Muscle of leg (tissue), 11 donors: ENCODE measurements around the gene KBTBD2. TPM values are rescaled to one million over a fixed set of nuclear protein-coding genes. Genes with fewer than 3 reads are reported as not detected.
"Not testable (repeated sequence)": the region's sequence is repeated elsewhere in the genome, so short reads cannot be mapped to it uniquely, and the experiment has no call there.

Experiments used
- DNase-seq: peaks from one replicate; pipeline ENCODE4 v3.0.0; 2013
- H3K27ac ChIP-seq: one replicate; pipeline ENCODE4 v1.5.1; 2013; ENCODE audit warnings: mild to moderate bottlenecking, low read length, control low read depth
- H3K27me3 ChIP-seq: one replicate; pipeline ENCODE4 v1.6.1; 2013; ENCODE audit warnings: low read length; ENCODE audit not compliant: control insufficient read depth, insufficient read depth
- H3K36me3 ChIP-seq: one replicate; pipeline ENCODE4 v1.6.1; 2013; ENCODE audit warnings: low read length; ENCODE audit not compliant: control insufficient read depth, insufficient read depth
- H3K4me1 ChIP-seq: one replicate; pipeline ENCODE4 v1.6.1; 2013; ENCODE audit warnings: low read length; ENCODE audit not compliant: control insufficient read depth, insufficient read depth
- H3K4me3 ChIP-seq: one replicate; pipeline ENCODE4 v1.5.1; 2013; ENCODE audit warnings: low read length, control low read depth
- H3K9me3 ChIP-seq: replicated peaks from 2 replicates; pipeline ENCODE4 v1.6.1; 2013; ENCODE audit warnings: low read depth, low read length; ENCODE audit not compliant: control insufficient read depth
- WGBS: methylation state at CpG from one replicate; pipeline ENCODE4 v1.1.5; 2013; ENCODE audit warnings: missing lambda C conversion rate; ENCODE audit not compliant: insufficient coverage; 5-methylcytosine and 5-hydroxymethylcytosine counted together
- polyA plus RNA-seq, 8 donors: library from polyadenylated mRNA; unstranded; fragments of 120-200 nt; gene quantifications; one replicate each; pipeline versions ENCODE4 v1.2.1 to v1.2.3, GENCODE V29; 2013; ENCODE audit warnings: inconsistent platforms in 1 of 8, low replicate concordance in 1 of 8; ENCODE audit not compliant: insufficient read length in 8 of 8, insufficient read depth in 1 of 8
- total RNA-seq: library from RNA; stranded (reverse); fragments of 120-200 nt; gene quantifications from one replicate; pipeline ENCODE4 v1.2.4, GENCODE V29; 2013

KBTBD2 gene
- total and polyA plus RNA-seq, 9 donors, result 32.2 to 39.8 (median 35.2) TPM

DNA sequence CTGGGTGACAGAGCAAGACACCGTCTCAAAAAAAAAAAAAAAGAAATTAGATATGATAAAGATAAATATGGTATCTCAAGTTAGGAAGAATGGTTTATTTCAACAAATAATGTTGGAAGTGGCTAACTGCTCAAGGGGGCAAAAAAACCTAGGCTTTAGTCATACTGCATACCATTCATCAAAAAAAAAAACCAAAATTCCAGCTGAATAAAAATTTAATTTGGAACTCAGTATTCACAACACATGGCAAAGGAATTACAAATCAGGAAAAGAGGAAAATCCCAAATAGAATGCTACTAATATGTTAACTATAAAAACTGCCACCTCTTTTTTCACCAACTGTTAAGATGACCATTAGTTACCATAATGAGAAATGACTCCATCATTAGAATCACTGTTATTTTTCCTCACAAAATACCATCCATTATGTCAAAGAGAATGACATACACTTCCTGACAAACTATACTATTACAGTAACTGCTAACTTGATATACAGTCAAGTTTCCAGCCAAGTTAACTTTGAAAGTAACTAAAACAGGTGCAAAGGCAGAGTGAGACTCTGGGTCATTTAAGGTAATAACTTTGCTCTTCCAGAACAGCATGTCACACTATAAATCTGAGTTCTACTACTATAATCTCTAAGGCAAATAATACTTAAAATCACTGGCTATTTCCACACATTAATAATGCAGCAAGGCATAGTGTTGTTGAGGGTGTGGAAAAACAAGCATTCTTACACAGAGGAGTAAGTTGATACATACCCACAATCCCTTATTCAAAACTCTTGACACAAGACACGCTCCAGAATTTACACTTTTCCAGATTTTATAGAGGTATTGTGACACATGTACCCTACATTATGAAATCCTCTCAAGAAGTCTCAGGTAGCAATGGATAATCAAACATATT is 10.2 kb downstream of the KBTBD2 start:
- peak overlapping the region; percentile 31 for H3K27ac ChIP-seq
- H3K4me3 ChIP-seq, result no peak overlapping the region
- peaks cover 2% of the 10 kb centered on the region for H3K4me1 ChIP-seq

DNA sequence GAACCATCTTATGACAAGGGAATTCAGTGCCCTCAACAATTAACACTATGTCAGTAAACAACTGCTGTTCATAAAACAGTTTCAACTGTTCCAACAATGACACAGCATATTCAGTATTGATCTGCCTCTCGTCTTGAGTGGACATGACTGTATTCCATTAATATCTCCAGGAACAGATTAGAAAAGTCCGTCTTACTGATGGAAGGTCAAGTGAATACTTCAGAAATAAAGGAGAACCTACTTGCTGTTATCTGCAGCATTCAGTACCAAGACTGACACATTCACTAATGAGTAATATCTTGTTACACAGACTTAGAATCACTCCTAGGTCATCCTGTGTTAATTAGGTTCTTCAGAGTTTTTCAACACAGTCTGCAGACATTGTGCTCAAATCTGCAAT is 12.1 kb downstream of the KBTBD2 start:
- Histone ChIP-seq H3K27me3 (no peaks in the 10 kb centered on the region), H3K36me3 (peaks cover 4% of the 10 kb centered on the region), H3K9me3 (no peaks in the 10 kb centered on the region), H3K27ac (no peak overlapping the region), H3K4me1 (peaks cover 2% of the 10 kb centered on the region), H3K4me3 (no peak overlapping the region)
- WGBS, result no CpG with 5 or more reads among the region's 2 CpGs
- no peak for DNase-seq

More for the DNA sequence above, 10.2 kb downstream of the KBTBD2 start:
- Histone ChIP-seq H3K9me3 (no peaks in the 10 kb centered on the region), H3K36me3 (no peaks in the 10 kb centered on the region), H3K27me3 (no peaks in the 10 kb centered on the region)
- DNase-seq, result peak; percentile 32
- no CpG with 5 or more reads among the region's 2 CpGs for WGBS

DNA sequence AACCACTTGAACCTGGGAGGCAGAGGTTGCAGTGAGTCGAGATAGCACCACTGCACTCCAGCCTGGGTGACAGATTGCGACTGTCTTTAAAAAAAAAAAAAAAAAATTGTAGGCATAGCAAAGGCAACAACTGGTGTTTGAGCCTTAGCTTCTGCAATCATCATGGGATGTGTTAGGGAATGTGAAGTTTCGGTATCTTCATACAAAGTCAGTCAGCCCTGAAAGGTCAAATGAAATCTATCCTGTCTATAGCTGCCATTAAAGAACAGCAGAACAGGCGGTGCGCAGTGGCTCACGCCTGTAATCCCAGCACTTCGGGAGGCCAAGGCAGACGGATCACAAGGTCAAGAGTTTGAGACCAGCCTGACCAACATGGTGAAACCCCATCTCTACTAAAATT is 13.5 kb downstream of the KBTBD2 start:
- H3K4me1 ChIP-seq, H3K4me3 ChIP-seq: not testable (repeated sequence)

DNA sequence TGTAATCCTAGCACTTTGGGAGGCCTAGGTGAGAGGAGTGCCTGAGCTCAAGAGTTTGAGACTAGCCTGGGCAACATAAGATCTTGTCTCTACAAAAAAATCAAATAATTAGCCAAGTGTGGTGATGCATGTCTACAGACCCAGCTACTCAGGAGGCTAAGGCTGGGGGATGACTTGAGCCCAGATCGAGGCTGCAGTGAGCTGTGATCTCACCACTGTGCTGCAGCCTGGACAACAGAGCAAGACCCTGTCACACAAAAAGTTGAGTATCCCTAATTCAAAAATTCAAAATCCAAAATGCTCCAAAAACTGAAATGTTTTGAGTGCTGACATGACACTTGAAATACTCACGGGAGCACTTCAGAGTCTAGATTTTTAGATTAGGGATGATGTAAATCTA is 19.1 kb downstream of the KBTBD2 start:
- Histone ChIP-seq H3K27ac (no peak overlapping the region), H3K9me3 (no peaks in the 10 kb centered on the region), H3K36me3 (peaks cover 35% of the 10 kb centered on the region), H3K4me3 (no peak overlapping the region), H3K4me1 (peaks cover 3% of the 10 kb centered on the region), H3K27me3 (no peaks in the 10 kb centered on the region)
- no peak for DNase-seq
- no CpG with 5 or more reads among the region's 2 CpGs for WGBS

More for the DNA sequence above, 13.5 kb downstream of the KBTBD2 start:
- not testable (repeated sequence) for DNase-seq, H3K36me3 ChIP-seq, H3K9me3 ChIP-seq, H3K27ac ChIP-seq, H3K27me3 ChIP-seq
- 90% methylated on average over 7 of the region's 8 CpGs for WGBS

DNA sequence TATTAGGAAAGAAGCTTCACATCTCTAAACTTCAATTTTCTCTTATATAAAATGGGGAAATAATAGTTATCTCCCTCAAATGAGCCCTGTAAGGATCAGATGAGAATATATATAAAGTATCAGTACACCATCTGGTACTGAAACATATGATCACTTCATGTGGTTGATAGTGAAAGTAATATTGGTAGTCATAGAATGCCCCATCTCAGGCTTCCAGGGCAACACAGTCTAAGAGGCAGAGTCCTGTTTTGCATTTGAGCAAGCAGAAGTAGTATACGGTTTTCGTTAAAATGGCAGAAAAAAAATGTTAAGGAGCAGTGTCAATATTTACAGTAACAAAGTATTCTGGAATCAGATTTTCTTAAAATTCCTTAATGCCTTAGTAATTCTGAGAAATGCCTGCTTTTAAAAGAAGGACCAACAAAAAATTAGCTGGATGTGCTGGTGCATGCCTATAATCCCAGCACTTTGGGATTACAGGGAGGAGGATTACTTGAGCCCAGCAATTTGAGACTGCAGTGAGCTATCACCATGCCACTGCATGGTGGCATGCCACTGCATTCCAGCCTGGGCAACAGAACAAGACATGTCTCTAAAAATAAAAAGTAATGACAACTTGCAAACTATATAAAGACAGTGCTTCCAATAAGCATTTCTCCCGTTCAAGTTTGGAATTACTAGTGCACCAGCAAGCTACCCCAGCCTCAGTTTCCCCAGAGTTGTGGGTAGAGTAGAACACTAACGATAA is 19.8 kb downstream of the KBTBD2 start:
- H3K9me3 ChIP-seq, result no peaks in the 10 kb centered on the region
- 100% methylated on average over 1 of the region's 4 CpGs for WGBS
- H3K27ac ChIP-seq, result no peak overlapping the region
- H3K36me3 ChIP-seq, result peaks cover 40% of the 10 kb centered on the region
- no peaks in the 10 kb centered on the region for H3K27me3 ChIP-seq
- H3K4me3 ChIP-seq, result no peak overlapping the region
- DNase-seq, result no peak
- H3K4me1 ChIP-seq, result peaks cover 3% of the 10 kb centered on the region

DNA sequence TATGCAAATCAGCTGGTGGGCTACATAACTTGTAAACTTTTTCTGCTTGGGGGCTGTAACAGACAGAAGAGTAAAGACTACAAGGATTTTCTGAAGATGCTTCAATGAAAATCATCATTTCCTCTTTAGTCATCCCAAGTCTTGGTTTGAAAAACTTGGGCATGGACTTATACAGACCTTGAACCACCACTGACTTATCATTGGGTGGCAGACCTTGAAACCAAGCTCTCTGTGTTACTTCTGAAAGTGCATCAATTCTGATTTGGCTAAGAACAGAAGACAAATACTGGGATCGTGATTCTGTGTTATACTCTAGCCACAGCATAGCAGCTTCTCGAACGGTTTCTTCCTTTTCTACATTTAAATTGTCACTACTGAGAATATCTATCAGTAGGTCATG is 21.3 kb downstream of the KBTBD2 start:
- H3K9me3 ChIP-seq, result peaks cover 2% of the 10 kb centered on the region
- no peak overlapping the region for H3K27ac ChIP-seq
- WGBS, result 96% methylated on average over 3 of the region's 3 CpGs
- H3K4me1 ChIP-seq, result peaks cover 3% of the 10 kb centered on the region
- peaks cover 45% of the 10 kb centered on the region for H3K36me3 ChIP-seq
- H3K27me3 ChIP-seq, result no peaks in the 10 kb centered on the region
- H3K4me3 ChIP-seq, result no peak overlapping the region
- no peak for DNase-seq

DNA sequence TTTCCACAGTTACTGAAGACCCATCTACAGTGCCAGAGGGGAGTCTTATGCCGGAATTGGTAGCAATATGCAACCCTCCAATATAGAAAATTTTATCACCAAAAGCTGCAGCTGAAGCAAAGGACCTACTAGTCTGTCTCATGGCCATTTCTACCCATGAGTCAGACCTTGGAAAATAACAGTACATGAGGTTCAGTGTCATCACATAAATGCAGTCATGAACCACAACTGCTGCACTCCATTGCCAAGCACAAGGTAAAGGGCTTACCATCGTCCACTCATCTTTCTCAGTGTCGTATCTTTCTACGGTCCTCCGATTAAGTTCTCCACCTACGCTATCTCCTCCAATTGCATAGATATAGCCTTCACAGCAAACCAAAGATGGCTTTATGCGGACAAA is 21.8 kb downstream of the KBTBD2 start:
- H3K36me3 ChIP-seq, result peaks cover 43% of the 10 kb centered on the region
- peaks cover 2% of the 10 kb centered on the region for H3K9me3 ChIP-seq
- H3K27ac ChIP-seq, result no peak overlapping the region
- no peaks in the 10 kb centered on the region for H3K27me3 ChIP-seq
- H3K4me3 ChIP-seq, result no peak overlapping the region
- WGBS, result 100% methylated on average over 5 of the region's 7 CpGs
- DNase-seq, result no peak
- H3K4me1 ChIP-seq, result peaks cover 3% of the 10 kb centered on the region

DNA sequence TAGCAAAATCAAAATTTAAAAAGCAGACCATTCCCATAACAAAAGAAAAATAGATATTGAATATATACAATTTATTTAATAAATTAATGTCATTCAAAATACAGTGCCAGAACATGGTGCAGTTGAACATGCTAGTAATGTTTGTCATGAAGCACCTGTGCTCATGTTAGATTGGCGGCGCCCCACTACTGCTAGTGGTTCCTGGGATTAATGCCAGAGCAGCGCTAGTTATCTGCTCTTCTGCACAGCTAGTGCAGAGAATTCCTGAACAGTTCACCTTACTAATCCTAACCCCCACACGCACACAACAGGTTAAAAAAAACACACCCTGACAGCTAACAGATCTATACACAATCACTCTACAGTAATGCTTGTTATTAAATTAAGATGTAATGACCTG is 23.4 kb downstream of the KBTBD2 start:
- DNase-seq, result no peak
- Histone ChIP-seq H3K27ac (no peak overlapping the region), H3K36me3 (peaks cover 39% of the 10 kb centered on the region), H3K4me1 (peaks cover 3% of the 10 kb centered on the region), H3K4me3 (no peak overlapping the region), H3K27me3 (no peaks in the 10 kb centered on the region), H3K9me3 (peaks cover 2% of the 10 kb centered on the region)
- 75% methylated on average over 2 of the region's 4 CpGs for WGBS

DNA sequence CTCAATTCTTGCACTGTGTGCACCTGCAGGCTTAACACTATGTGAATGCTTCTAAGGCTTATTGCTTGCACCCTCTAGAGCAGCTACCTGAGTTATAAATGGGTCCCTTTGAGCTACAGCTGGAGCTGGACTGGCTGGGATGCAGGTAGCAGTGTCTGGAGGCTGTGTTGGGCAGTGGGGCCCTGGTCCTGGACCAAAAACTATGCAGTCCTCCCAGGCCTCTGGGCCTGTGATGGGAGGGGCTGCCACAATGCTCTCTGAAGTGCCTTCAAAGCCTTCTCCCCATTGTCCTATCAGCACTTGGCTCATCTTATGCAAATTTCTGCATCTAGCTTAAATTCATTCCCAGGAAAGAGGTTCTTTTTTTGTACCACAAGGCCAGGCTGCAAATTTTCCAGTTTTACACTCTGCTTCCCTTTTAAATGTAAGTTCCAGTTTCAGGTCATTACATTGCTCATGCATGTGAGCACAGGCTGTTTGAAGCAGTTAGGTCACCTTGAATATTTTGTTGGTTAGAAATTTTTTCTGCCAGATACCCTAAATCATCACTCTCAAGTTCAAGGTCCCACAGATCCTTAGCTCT is 26.0 kb downstream of the KBTBD2 start:
- Histone ChIP-seq H3K27ac (no peak overlapping the region), H3K9me3 (peaks cover 2% of the 10 kb centered on the region), H3K27me3 (no peaks in the 10 kb centered on the region), H3K4me3 (no peak overlapping the region), H3K36me3 (peaks cover 29% of the 10 kb centered on the region), H3K4me1 (no peaks in the 10 kb centered on the region)
- DNase-seq, result no peak

DNA sequence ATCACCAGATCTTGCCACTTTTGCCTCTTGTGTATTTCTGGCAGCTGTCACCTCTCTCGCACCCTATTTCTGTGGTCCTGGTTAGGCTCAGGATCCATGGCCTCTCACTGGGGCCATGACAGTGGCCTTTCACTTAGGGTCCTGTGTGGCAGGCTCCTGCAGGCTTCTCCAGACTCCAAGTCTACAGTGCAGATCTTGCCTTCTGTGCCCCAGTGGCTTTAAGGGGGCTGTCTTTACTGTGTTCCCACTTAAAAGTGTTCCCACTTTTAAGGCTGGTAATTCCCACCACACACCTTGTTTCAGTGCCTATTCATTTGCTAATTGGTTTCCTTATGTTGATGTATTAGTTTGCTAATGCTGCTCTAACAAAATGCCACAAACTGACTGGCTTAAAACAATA is 27.7 kb downstream of the KBTBD2 start:
- peaks cover 15% of the 10 kb centered on the region for H3K36me3 ChIP-seq
- not testable (repeated sequence) for H3K9me3 ChIP-seq, H3K4me1 ChIP-seq, DNase-seq, H3K4me3 ChIP-seq, H3K27ac ChIP-seq, H3K27me3 ChIP-seq
- no CpG with 5 or more reads among the region's 1 CpG for WGBS
